Endodermal cell (in vitro differentiated cells): ENCODE data around the gene ACRBP. TPM values are rescaled to one million over a fixed set of nuclear protein-coding genes. Genes with fewer than 3 reads are reported as not detected.

Experiments used
- DNase-seq: peaks from one replicate; pipeline ENCODE4 v3.0.0-alpha.2; 2017
- H3K27ac ChIP-seq: 2 replicates; pipeline ENCODE4 v1.5.1; 2013; ENCODE audit warnings: mild to moderate bottlenecking, low read depth, low read length, moderate library complexity
- H3K27me3 ChIP-seq: 2 replicates; pipeline ENCODE4 v1.6.1; 2013; ENCODE audit warnings: mild to moderate bottlenecking, low read length, moderate library complexity; ENCODE audit not compliant: insufficient read depth, control insufficient read depth, poor library complexity, severe bottlenecking
- H3K36me3 ChIP-seq: 2 replicates; pipeline ENCODE4 v1.7.0; 2013; ENCODE audit warnings: mild to moderate bottlenecking, low read length, moderate library complexity; ENCODE audit not compliant: control insufficient read depth, insufficient read depth
- H3K4me1 ChIP-seq: one replicate; pipeline ENCODE4 v1.7.0; 2013; ENCODE audit warnings: low read length; ENCODE audit not compliant: control insufficient read depth, insufficient read depth
- H3K4me3 ChIP-seq: 2 replicates; pipeline ENCODE4 v1.5.1; 2013; ENCODE audit warnings: mild to moderate bottlenecking, low read length, moderate library complexity
- H3K9ac ChIP-seq: 2 replicates; pipeline ENCODE4 v1.6.1; 2013; ENCODE audit warnings: mild to moderate bottlenecking, low read length, moderate library complexity; ENCODE audit not compliant: poor library complexity, severe bottlenecking; ENCODE audit errors: extremely low read depth
- H3K9me3 ChIP-seq: 2 replicates; pipeline ENCODE4 v1.6.1; 2013; ENCODE audit warnings: mild to moderate bottlenecking, low read length, moderate library complexity; ENCODE audit not compliant: control insufficient read depth
- H3K27ac Mint-ChIP-seq: 2 replicates; pipeline ENCODE4 v1.8.0; 2020; ENCODE audit warnings: mixed read lengths
- H3K27me3 Mint-ChIP-seq: 2 replicates; pipeline ENCODE4 v1.8.0; 2021; ENCODE audit warnings: mild to moderate bottlenecking, mixed read lengths; ENCODE audit not compliant: insufficient read depth
- H3K36me3 Mint-ChIP-seq: 2 replicates; pipeline ENCODE4 v1.8.0; 2020; ENCODE audit warnings: low read depth, mixed read lengths
- H3K4me1 Mint-ChIP-seq: 2 replicates; pipeline ENCODE4 v1.8.0; 2020; ENCODE audit warnings: mixed read lengths
- H3K4me3 Mint-ChIP-seq: 2 replicates; pipeline ENCODE4 v1.8.0; 2020; ENCODE audit warnings: mild to moderate bottlenecking, moderate library complexity, mixed read lengths
- H3K9me3 Mint-ChIP-seq: 2 replicates; pipeline ENCODE4 v1.8.0; 2020; ENCODE audit warnings: mild to moderate bottlenecking, mixed read lengths
- CTCF ChIP-seq: fragments of 200-600 bp; sonication (generic); conservative IDR thresholded peaks from 2 replicates; pipeline ENCODE4 v1.5.0; 2021; ENCODE audit warnings: antibody characterized with exemption, mild to moderate bottlenecking
- WGBS, 2 experiments: methylation state at CpG; one replicate each; pipeline versions ENCODE4 v1.1.5 to v1.1.7; 2013; ENCODE audit warnings: missing lambda C conversion rate in 2 of 2, mixed read lengths in 1 of 2; ENCODE audit not compliant: insufficient coverage in 1 of 2, insufficient read length in 1 of 2; 5-methylcytosine and 5-hydroxymethylcytosine counted together
- total RNA-seq, 2 donors: library from RNA; stranded (reverse); fragmentation: NEBNext Ultra II Directional in 1 of 2; extraction: Animal tissue kit (Norgen Biotek cat#: 25700) in 1 of 2; gene quantifications; 2 replicates in 1 of 2; 3 replicates in 1 of 2; pipeline ENCODE4 v1.2.1, GENCODE V29; 2021

The ACRBP gene
- total RNA-seq, 2 donors from 2014 or later, result 1.9 to 3.9 TPM

GRCh38 chr12:6684609-6685008, 37.4 kb upstream of the ACRBP start:
- Histone ChIP-seq H3K4me1 (no peaks in the 10 kb centered on the region), H3K27me3 (no peaks in the 10 kb centered on the region), H3K9me3 (no peaks in the 10 kb centered on the region), H3K27ac (no peak overlapping the region), H3K9ac (no peak overlapping the region), H3K36me3 (peaks cover 66% of the 10 kb centered on the region), H3K4me3 (no peak overlapping the region)
- Mint-ChIP-seq H3K36me3 (peaks cover 57% of the 10 kb centered on the region), H3K4me3 (no peak overlapping the region), H3K27me3 (no peaks in the 10 kb centered on the region), H3K27ac (no peak overlapping the region), H3K4me1 (peaks cover 20% of the 10 kb centered on the region), H3K9me3 (no peaks in the 10 kb centered on the region)
- DNase-seq, result peak; percentile 74
- peak; percentile 98 for TF ChIP-seq CTCF
- 77 to 78% methylated on average over 6 of the region's 6 CpGs for WGBS, 2 experiments

GRCh38 chr12:6676962-6677361, 29.7 kb upstream of the ACRBP start:
- no peaks in the 10 kb centered on the region for H3K27me3 ChIP-seq
- DNase-seq, result no peak
- no peaks in the 10 kb centered on the region for H3K4me1 ChIP-seq
- no peak overlapping the region for H3K27ac ChIP-seq
- 86 to 96% methylated on average over 5 of the region's 5 CpGs for WGBS, 2 experiments
- H3K27me3 Mint-ChIP-seq, result no peaks in the 10 kb centered on the region
- H3K9ac ChIP-seq, result no peak overlapping the region
- H3K9me3 ChIP-seq, result no peaks in the 10 kb centered on the region
- H3K36me3 Mint-ChIP-seq, result peaks cover 90% of the 10 kb centered on the region
- H3K36me3 ChIP-seq, result peaks cover 99% of the 10 kb centered on the region
- H3K4me3 ChIP-seq, result no peak overlapping the region
- no peak overlapping the region for H3K27ac Mint-ChIP-seq
- H3K4me1 Mint-ChIP-seq, result no peaks in the 10 kb centered on the region
- H3K4me3 Mint-ChIP-seq, result no peak overlapping the region
- H3K9me3 Mint-ChIP-seq, result no peaks in the 10 kb centered on the region
- no peak for TF ChIP-seq CTCF

- H3K4me3 Mint-ChIP-seq, result no peak overlapping the region
- Histone ChIP-seq H3K27me3 (no peaks in the 10 kb centered on the region), H3K9me3 (no peaks in the 10 kb centered on the region), H3K36me3 (peaks cover 98% of the 10 kb centered on the region), H3K4me3 (no peak overlapping the region), H3K4me1 (no peaks in the 10 kb centered on the region), H3K27ac (no peak overlapping the region), H3K9ac (no peak overlapping the region)
- WGBS, 2 experiments, result 91 to 96% methylated on average over 8 to 18 of the region's 18 CpGs
- H3K36me3 Mint-ChIP-seq, result peaks cover 93% of the 10 kb centered on the region
- no peak for TF ChIP-seq CTCF
- no peaks in the 10 kb centered on the region for H3K9me3 Mint-ChIP-seq
- H3K27ac Mint-ChIP-seq, result no peak overlapping the region
- no peak for DNase-seq
- no peaks in the 10 kb centered on the region for H3K27me3 Mint-ChIP-seq
- no peaks in the 10 kb centered on the region for H3K4me1 Mint-ChIP-seq
Measured at GRCh38 chr12:6672143-6672542, 24.9 kb upstream of the ACRBP start.
